Loucy (cell line): ENCODE results near the gene PELO.

Experiments used
- EZH2phosphoT487 ChIP-seq: fragments of 200-600 bp; IDR thresholded peaks from 2 replicates; pipeline ENCODE4 v1.6.1; 2018; ENCODE audit warnings: antibody characterized with exemption, mild to moderate bottlenecking, moderate library complexity, borderline replicate concordance
- TF ChIP-seq, protein P1 (sequence below): fragments of 200-600 bp; sonication (generic); conservative IDR thresholded peaks from 2 replicates; pipeline ENCODE4 v1.5.1; 2014; ENCODE audit warnings: mild to moderate bottlenecking, antibody characterized with exemption, low read length

DNA sequence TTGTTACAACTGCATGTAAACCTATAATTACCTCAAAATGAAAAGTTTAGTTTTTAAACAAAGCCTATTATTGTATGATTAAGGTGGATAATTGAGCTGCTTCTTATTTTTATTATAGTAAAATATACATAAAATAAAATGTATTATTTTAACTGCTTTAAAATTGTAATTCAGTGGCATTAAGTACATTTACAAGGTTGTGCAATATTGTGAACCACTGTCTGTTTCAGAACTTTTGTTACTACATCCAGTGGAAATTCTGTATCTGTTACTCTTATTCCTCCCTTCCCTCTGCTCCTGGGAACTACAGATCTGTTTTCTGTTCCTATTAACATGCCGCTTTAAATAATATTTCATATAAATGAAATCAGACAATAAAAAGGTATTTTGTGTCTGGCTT lies 37.1 kb downstream of the PELO start:
- TF ChIP-seq, protein P1, sequence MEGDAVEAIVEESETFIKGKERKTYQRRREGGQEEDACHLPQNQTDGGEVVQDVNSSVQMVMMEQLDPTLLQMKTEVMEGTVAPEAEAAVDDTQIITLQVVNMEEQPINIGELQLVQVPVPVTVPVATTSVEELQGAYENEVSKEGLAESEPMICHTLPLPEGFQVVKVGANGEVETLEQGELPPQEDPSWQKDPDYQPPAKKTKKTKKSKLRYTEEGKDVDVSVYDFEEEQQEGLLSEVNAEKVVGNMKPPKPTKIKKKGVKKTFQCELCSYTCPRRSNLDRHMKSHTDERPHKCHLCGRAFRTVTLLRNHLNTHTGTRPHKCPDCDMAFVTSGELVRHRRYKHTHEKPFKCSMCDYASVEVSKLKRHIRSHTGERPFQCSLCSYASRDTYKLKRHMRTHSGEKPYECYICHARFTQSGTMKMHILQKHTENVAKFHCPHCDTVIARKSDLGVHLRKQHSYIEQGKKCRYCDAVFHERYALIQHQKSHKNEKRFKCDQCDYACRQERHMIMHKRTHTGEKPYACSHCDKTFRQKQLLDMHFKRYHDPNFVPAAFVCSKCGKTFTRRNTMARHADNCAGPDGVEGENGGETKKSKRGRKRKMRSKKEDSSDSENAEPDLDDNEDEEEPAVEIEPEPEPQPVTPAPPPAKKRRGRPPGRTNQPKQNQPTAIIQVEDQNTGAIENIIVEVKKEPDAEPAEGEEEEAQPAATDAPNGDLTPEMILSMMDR = no peak
- TF ChIP-seq EZH2phosphoT487 = no peak
